Mesendoderm (in vitro differentiated cells): ENCODE measurements around the gene NCOR1.
"Not testable (repeated sequence)": the region's sequence is repeated elsewhere in the genome, so short reads cannot be mapped to it uniquely, and the experiment has no call there.

Source experiments
- DNase-seq: peaks from one replicate; pipeline ENCODE4 v3.0.0; 2013
- H2AK5ac ChIP-seq: 2 replicates; pipeline ENCODE4 v1.6.1; 2013; ENCODE audit warnings: low read length, inconsistent platforms
- H2BK120ac ChIP-seq: 2 replicates; pipeline ENCODE4 v1.6.1; 2013; ENCODE audit warnings: low read depth, mild to moderate bottlenecking, low read length, moderate library complexity, mixed read lengths
- H2BK15ac ChIP-seq: replicated peaks from 2 replicates; pipeline ENCODE4 v1.6.1; 2013; ENCODE audit warnings: low read depth, mild to moderate bottlenecking, moderate library complexity
- H2BK5ac ChIP-seq: 2 replicates; pipeline ENCODE4 v1.6.1; 2013; ENCODE audit warnings: low read length, inconsistent platforms
- H3K18ac ChIP-seq: 2 replicates; pipeline ENCODE4 v1.6.1; 2013; ENCODE audit warnings: mild to moderate bottlenecking, low read length, mixed read lengths
- H3K23ac ChIP-seq: one replicate; pipeline ENCODE4 v1.6.1; 2013; ENCODE audit warnings: low read length
- H3K27ac ChIP-seq: 2 replicates; pipeline ENCODE4 v1.5.1; 2013; ENCODE audit warnings: low read depth, mild to moderate bottlenecking, inconsistent platforms, low read length, moderate library complexity
- H3K27me3 ChIP-seq: 2 replicates; pipeline ENCODE4 v1.6.1; 2013; ENCODE audit warnings: low read length, control low read depth, mild to moderate bottlenecking, inconsistent platforms; ENCODE audit not compliant: insufficient read depth, poor library complexity
- H3K36me3 ChIP-seq: 2 replicates; pipeline ENCODE4 v1.6.1; 2013; ENCODE audit warnings: low read length, inconsistent platforms; ENCODE audit not compliant: control insufficient read depth, insufficient read depth
- H3K4ac ChIP-seq: one replicate; pipeline ENCODE4 v1.6.1; 2013; ENCODE audit warnings: low read depth, mild to moderate bottlenecking, low read length, moderate library complexity
- H3K4me1 ChIP-seq: 2 replicates; pipeline ENCODE4 v1.6.1; 2013; ENCODE audit warnings: low read depth, low read length, inconsistent platforms; ENCODE audit not compliant: control insufficient read depth
- H3K4me2 ChIP-seq: 2 replicates; pipeline ENCODE4 v1.6.1; 2013; ENCODE audit warnings: low read length
- H3K4me3 ChIP-seq: 2 replicates; pipeline ENCODE4 v1.5.1; 2013; ENCODE audit warnings: mild to moderate bottlenecking, low read length
- H3K56ac ChIP-seq: one replicate; pipeline ENCODE4 v1.6.1; 2013; ENCODE audit warnings: low read length
- H3K79me1 ChIP-seq: 2 replicates; pipeline ENCODE4 v1.6.1; 2013; ENCODE audit warnings: low read length, inconsistent platforms
- H3K79me2 ChIP-seq: 2 replicates; pipeline ENCODE4 v1.6.1; 2013; ENCODE audit warnings: mild to moderate bottlenecking, low read length; ENCODE audit not compliant: control insufficient read depth, insufficient read depth
- H3K9ac ChIP-seq: 2 replicates; pipeline ENCODE4 v1.6.1; 2013; ENCODE audit warnings: low read length, inconsistent platforms
- H4K5ac ChIP-seq: one replicate; pipeline ENCODE4 v1.6.1; 2013; ENCODE audit warnings: low read length
- H4K8ac ChIP-seq: one replicate; pipeline ENCODE4 v1.6.1; 2013; ENCODE audit warnings: low read depth, mild to moderate bottlenecking, control low read depth, low read length, moderate library complexity
- WGBS: extraction: QIAGEN DNeasy Blood & Tissue Kit; methylation state at CpG from one replicate; pipeline ENCODE4 v1.1.7; 2013; ENCODE audit warnings: low lambda C conversion rate, missing lambda C conversion rate; ENCODE audit not compliant: insufficient coverage; ENCODE audit errors: extremely low coverage; 5-methylcytosine and 5-hydroxymethylcytosine counted together

Gene NCOR1

DNA sequence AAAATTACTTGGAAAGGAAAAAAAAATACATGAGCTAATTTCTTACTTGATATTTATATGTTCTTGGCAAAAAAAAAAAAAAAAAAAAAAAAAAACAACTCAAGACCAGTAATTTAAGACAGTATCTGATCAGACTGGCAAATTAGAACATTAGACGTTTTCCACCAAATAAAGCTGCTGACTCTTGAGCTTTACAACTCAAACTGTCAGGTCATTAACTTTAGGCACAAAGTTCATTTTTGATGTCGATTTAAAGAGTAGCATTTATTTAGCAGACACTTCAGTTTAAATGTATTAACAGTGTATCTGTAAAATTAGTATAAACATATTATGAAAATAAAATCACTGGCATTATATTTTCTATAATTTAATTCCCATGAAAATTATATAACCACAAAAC, 66.7 kb downstream of the NCOR1 start:
- no peak overlapping the region for H3K23ac ChIP-seq

GRCh38 chr17:16145319-16145890, 69.9 kb downstream of the NCOR1 start:
- not testable (repeated sequence) for H3K4me2 ChIP-seq, H3K4ac ChIP-seq, H3K9ac ChIP-seq, H3K36me3 ChIP-seq, H3K4me1 ChIP-seq, H2BK15ac ChIP-seq, DNase-seq, H4K8ac ChIP-seq, H3K27me3 ChIP-seq, H3K79me2 ChIP-seq, H3K4me3 ChIP-seq, H3K18ac ChIP-seq, H3K56ac ChIP-seq, H3K27ac ChIP-seq, H3K79me1 ChIP-seq, H2BK5ac ChIP-seq, H4K5ac ChIP-seq, H2AK5ac ChIP-seq, H3K23ac ChIP-seq, H2BK120ac ChIP-seq
- no CpG with 5 or more reads among the region's 40 CpGs for WGBS

More for the DNA sequence above, 66.7 kb downstream of the NCOR1 start:
- no peak overlapping the region for H2AK5ac ChIP-seq
- H3K4me1 ChIP-seq: no peaks in the 10 kb centered on the region
- H3K79me2 ChIP-seq: no peaks in the 10 kb centered on the region
- H3K18ac ChIP-seq: no peak overlapping the region
- H3K4me3 ChIP-seq: no peak overlapping the region
- no peak overlapping the region for H3K4me2 ChIP-seq
- H3K27ac ChIP-seq: no peak overlapping the region
- H3K56ac ChIP-seq: no peak overlapping the region
- no peak overlapping the region for H3K4ac ChIP-seq
- no peak overlapping the region for H2BK15ac ChIP-seq
- no peak for DNase-seq
- no peak overlapping the region for H4K5ac ChIP-seq
- no peaks in the 10 kb centered on the region for H3K36me3 ChIP-seq
- no peaks in the 10 kb centered on the region for H3K27me3 ChIP-seq
- H2BK120ac ChIP-seq: no peak overlapping the region
- no peaks in the 10 kb centered on the region for H3K79me1 ChIP-seq
- H3K9ac ChIP-seq: no peak overlapping the region
- no peak overlapping the region for H2BK5ac ChIP-seq
- H4K8ac ChIP-seq: no peak overlapping the region
- WGBS: no CpG with 5 or more reads among the region's 2 CpGs

DNA sequence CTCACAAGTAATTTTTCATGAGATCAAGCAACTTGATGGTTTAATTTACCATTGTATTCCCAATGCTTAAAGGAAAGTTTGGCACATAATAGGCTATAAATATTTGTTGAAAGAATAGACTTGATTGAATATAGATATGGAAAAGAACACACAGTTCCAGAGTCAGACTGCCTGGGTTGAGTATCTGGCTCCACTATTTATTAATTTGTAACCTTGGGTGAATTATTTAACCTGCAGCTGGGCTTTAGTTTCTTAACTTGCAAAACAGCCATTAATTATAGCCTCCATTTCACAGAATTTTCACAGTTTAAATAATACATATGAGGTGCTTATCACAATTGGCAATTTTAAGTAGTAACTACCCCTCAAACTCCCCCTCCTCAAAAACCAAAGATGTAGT, 73.6 kb downstream of the NCOR1 start:
- Histone ChIP-seq H3K79me1 (no peaks in the 10 kb centered on the region), H3K23ac (no peak overlapping the region), H3K36me3 (peaks cover 3% of the 10 kb centered on the region), H3K27me3 (no peaks in the 10 kb centered on the region), H3K4me1 (no peaks in the 10 kb centered on the region), H3K27ac (no peak overlapping the region), H2BK5ac (no peak overlapping the region), H2BK15ac (no peak overlapping the region), H3K4ac (no peak overlapping the region), H3K9ac (no peak overlapping the region), H3K79me2 (no peaks in the 10 kb centered on the region), H3K18ac (no peak overlapping the region), H3K4me2 (no peak overlapping the region), H3K56ac (no peak overlapping the region), H4K8ac (no peak overlapping the region), H4K5ac (no peak overlapping the region), H3K4me3 (no peak overlapping the region), H2AK5ac (no peak overlapping the region), H2BK120ac (no peak overlapping the region)
- no peak for DNase-seq

- H3K36me3 ChIP-seq: peaks cover 3% of the 10 kb centered on the region
- H3K79me1 ChIP-seq: no peaks in the 10 kb centered on the region
- H4K5ac ChIP-seq: no peak overlapping the region
- no peak overlapping the region for H4K8ac ChIP-seq
- H3K9ac ChIP-seq: no peak overlapping the region
- H3K23ac ChIP-seq: no peak overlapping the region
- no peak overlapping the region for H3K4me2 ChIP-seq
- no peak overlapping the region for H2BK15ac ChIP-seq
- H3K4ac ChIP-seq: no peak overlapping the region
- no peak overlapping the region for H2BK5ac ChIP-seq
- WGBS: no CpG with 5 or more reads among the region's 2 CpGs
- no peak overlapping the region for H2AK5ac ChIP-seq
- H3K27me3 ChIP-seq: no peaks in the 10 kb centered on the region
- H3K18ac ChIP-seq: no peak overlapping the region
- H3K4me3 ChIP-seq: no peak overlapping the region
- no peaks in the 10 kb centered on the region for H3K4me1 ChIP-seq
- H2BK120ac ChIP-seq: no peak overlapping the region
- no peak overlapping the region for H3K56ac ChIP-seq
- no peak for DNase-seq
- H3K79me2 ChIP-seq: no peaks in the 10 kb centered on the region
- H3K27ac ChIP-seq: no peak overlapping the region
Measured at GRCh38 chr17:16140854-16141253, 74.5 kb downstream of the NCOR1 start.

GRCh38 chr17:16135461-16135860, 79.9 kb downstream of the NCOR1 start:
- WGBS: no CpG with 5 or more reads among the region's 5 CpGs
- Histone ChIP-seq H3K4ac (no peak overlapping the region), H3K27ac (no peak overlapping the region), H3K4me2 (no peak overlapping the region), H3K18ac (no peak overlapping the region), H3K27me3 (no peaks in the 10 kb centered on the region), H2BK120ac (no peak overlapping the region), H3K23ac (no peak overlapping the region), H3K9ac (no peak overlapping the region), H3K79me2 (no peaks in the 10 kb centered on the region), H3K4me1 (no peaks in the 10 kb centered on the region), H3K79me1 (peaks cover 1% of the 10 kb centered on the region), H2BK15ac (no peak overlapping the region), H2AK5ac (no peak overlapping the region), H4K8ac (no peak overlapping the region), H4K5ac (no peak overlapping the region), H3K36me3 (no peaks in the 10 kb centered on the region), H3K4me3 (no peak overlapping the region), H2BK5ac (no peak overlapping the region), H3K56ac (no peak overlapping the region)
- no peak for DNase-seq

DNA sequence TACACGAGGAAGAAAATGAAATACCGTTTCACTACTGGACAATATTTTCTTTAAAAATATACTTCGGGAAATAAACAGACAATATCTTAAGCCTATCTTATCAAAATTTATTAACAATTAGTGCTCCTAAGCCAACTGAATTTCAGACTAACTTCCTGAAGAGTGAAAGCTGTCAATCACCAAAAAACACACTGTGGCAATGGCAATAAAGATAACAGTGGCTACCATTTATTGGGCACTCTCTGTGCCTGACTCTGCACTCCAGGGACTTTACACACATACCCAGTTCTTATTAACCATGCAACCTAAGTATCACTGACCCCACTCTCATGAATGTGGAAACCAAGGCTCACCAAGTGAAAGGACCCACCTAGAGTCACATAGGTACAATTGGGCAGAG, 83.7 kb downstream of the NCOR1 start:
- H2BK5ac ChIP-seq: no peak overlapping the region
- H3K79me2 ChIP-seq: no peaks in the 10 kb centered on the region
- WGBS: 100% methylated on average over 1 of the region's 3 CpGs
- no peak overlapping the region for H2AK5ac ChIP-seq
- no peak overlapping the region for H4K5ac ChIP-seq
- peaks cover 3% of the 10 kb centered on the region for H3K79me1 ChIP-seq
- H3K27me3 ChIP-seq: no peaks in the 10 kb centered on the region
- H3K23ac ChIP-seq: no peak overlapping the region
- no peak overlapping the region for H3K18ac ChIP-seq
- no peak overlapping the region for H2BK120ac ChIP-seq
- H3K27ac ChIP-seq: no peak overlapping the region
- H3K4ac ChIP-seq: no peak overlapping the region
- no peaks in the 10 kb centered on the region for H3K36me3 ChIP-seq
- DNase-seq: no peak
- H3K56ac ChIP-seq: no peak overlapping the region
- no peak overlapping the region for H3K4me2 ChIP-seq
- no peak overlapping the region for H3K9ac ChIP-seq
- no peaks in the 10 kb centered on the region for H3K4me1 ChIP-seq
- H4K8ac ChIP-seq: no peak overlapping the region
- H3K4me3 ChIP-seq: no peak overlapping the region
- no peak overlapping the region for H2BK15ac ChIP-seq
